Ammon's horn (tissue), 1 donor: ENCODE results near the gene PAK5.
"Not testable (repeated sequence)": the region's sequence is repeated elsewhere in the genome, so short reads cannot be mapped to it uniquely, and the experiment has no call there.

Source experiments
- DNase-seq: peaks from one replicate; pipeline ENCODE4 v3.0.0-alpha.2; 2016; ENCODE audit warnings: low spot score

PAK5 gene

DNA sequence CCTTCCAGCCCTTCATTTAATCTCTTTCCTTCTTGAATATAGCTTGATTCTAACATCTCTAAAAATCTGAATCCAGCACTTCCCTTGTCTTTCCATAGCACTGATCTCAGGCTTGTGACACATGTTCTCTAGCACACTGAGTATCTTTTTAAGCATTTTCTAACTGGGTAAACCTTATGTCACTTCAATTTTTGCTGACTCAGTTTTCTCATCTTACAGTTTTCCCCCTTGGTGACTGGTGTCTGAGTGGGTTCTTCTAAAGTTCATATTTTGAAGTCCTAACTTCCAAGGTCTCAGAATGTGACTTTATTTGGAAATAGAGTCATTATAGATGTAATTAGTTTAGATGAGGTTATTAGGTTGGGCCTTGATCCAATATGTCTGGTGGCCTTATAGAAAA, 153.9 kb downstream of the PAK5 start:
- DNase-seq: no peak

DNA sequence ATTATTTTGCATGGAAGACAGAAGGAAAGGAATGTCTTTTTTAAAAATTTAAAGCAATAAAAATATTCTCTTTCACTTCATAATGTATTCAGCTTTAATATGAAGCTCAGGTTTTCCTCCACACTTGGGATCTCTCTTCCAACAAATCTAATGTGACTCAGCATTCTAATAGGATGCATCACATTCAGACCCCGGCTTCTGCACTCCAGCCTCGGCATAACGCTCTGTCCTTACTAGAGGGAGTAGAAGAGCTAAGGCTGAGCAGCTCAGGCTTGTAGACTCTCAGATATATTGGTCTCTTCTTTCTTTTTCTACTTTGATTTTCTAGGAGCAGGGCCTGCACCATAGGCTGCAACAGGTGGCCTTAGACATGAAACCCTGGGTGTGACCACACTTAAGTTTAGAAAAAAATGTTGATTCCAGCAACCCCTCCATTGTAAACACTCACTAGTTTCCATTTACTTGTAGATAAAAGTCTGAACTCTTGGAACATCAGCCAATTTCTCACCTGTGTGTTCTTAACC, 161.7 kb downstream of the PAK5 start:
- no peak for DNase-seq

DNA sequence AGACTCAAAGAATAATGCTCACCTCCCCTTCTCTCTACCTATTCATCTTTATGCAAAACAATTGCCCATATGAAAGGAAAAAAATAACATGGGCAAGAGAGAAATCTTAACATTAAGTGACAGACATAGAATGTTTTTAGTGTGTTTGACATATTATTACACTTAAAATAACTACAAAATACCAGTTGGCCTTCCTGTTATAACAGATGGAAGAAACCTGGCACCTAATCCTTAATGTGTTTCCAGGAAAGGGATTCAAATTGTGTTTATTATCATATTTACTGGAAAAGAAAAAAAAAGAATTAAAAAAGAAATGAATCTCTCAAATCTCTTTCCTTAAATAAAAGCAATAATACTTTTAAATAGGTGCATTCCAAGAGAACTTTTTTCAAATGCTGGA, 165.9 kb downstream of the PAK5 start:
- DNase-seq: no peak

DNA sequence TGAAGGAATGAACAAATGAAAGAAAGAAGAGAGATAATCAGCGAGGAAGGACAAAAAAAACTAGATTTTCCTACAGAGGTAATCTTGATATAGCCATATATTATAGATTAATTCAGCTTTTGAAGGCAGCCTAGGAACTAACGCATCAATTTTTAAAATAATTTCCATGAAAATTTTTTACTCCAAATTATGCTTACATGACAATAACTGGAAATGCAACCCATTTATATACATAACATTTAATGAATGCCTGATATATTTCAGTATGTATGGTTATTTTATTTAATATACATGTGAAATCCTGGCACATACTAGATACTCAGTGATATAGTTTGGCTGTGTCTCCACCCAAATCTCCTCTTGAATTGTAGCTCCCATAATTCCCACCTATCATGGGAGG, 166.8 kb downstream of the PAK5 start:
- DNase-seq: no peak

DNA sequence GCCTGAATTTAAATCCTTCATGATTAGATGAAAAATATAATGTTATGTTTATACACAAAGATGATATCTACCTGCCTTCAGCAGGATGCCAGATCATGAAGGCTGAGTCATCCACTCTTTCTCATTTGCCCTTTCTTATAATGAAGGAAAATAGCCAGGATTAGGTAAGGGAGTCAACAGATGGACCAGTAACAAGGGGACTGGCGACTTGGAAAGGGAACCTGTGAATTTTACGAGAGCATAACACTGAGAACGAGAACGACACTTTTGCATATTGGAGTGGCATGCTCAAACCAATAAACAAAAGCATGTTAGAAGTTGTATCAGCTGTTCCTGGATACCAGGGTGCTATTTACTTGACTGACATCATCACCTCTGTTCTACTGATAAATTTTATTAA, 170.5 kb downstream of the PAK5 start:
- no peak for DNase-seq

DNA sequence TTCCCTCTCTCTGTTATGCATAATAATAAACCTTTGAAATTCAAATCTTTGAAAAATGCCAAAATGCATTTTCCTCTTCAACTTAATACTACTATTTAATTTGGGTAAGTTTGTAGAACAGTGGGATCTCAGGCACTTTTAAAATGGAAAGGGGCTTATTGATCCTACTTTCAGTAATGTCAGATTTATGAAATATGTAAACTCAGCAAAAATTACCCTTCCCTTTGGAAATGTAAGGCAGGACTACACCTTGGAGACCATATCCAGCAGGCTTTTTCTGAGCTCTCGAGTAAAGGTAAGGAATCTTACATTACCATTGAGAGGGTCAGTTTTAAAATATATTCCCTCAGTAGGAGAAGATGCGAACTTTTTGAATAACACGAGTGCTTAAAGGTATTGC, 175.5 kb downstream of the PAK5 start:
- DNase-seq: no peak

DNA sequence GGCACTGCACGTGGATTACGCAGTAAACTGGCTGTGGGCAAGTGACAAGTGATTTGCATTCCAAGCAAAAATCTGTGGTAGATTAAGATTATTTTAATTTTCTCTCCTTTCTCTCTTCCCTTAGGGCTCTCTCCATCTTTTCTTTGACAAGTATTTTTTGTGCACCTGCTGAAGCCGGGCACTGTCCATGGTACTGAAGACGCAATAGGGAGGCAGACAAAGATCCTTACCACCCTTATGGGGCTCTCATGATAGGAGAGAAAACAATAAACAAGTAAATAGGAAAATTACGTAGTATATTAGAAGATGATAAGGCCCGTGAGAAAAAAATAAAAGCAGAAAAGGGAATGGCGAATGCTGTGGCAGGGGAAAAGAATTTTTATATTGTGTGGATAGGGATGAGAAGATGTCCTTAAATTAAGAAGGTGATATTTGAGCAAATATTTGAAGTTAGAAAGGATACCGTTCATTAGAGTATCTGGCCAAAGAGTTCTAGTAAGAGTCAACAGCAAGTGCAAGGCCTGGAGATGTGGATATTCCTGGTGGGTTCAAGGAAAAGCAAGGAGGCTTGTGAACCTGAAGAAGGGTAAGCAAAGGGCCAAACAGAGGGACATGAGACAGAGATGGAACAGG, 178.5 kb downstream of the PAK5 start:
- DNase-seq: no peak

DNA sequence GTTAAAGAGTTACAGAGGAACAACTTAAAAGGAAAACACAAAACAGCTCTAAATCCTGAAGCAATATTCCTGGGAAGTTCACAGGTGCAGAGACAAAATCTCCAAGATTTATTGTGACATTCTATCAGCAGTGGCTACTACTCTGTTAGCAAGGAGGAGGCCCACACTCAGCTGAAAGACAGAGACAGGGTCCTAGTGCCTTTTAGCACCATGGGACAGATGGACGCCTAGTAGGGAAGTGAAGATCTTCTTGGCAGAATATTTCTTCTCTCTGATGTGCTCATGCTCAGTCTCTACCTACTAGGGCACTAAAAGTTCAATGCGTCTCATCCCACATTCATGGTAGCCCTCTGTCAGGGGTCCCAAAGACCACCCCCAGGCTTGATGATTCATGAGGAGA, 191.1 kb downstream of the PAK5 start:
- no peak for DNase-seq

DNA sequence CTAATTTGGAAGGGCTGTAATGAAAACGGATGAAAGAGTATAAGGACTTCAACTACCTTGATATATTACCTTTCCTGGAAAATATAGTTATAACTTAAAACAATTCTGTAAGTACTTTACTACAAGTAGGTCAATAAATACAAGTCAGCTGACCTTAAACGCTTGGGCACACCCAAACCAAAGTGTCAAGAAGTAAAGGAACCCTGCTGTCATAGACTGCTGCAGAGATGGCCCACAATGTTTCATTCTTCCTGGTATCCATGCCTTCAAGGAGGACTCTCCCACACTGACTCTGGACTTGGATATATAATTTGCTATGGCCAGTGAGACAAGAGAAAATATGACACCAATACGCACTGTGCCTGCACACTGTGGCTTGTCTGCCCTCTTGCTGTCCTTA, 192.5 kb downstream of the PAK5 start:
- DNase-seq: no peak

DNA sequence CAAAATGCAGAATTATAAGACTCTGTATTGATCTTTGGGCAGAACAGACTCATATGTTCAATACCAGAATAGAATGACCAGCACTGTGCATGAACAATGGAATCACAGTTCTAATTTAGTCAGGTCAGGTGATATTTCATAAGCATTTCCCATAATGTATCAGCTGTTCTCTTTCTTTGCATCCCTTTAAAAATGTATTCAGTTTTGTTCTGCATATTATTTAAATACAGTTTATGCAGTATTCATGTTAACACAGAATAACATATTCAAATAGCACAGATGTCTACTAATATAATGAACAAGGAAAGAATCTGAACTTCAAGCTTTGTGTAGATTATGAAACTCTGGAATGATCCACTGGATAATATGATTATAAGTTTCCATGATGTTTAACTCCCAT, 196.0 kb downstream of the PAK5 start:
- no peak for DNase-seq

DNA sequence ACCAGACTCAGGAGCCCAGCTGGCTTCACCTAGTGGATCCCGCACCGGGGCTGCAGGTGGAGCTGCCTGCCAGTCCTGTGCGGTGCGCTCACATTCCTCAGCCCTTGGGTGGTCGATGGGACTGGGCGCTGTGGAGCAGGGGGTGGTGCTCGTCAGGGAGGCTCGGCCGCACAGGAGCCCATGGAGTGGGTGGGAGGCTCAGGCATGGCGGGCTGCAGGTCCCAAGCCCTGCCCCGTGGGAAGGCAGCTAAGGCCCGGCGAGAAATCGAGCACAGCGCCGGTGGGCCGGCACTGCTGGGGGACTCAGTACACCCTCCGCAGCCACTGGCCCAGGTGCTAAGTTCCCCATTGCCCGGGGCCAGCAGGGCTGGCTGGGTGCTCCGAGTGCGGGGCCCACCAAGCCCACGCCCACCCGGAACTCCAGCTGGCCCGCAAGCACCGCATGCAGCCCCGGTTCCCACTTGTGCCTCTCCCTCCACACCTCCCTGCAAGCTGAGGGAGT, 197.3 kb downstream of the PAK5 start:
- not testable (repeated sequence) for DNase-seq

DNA sequence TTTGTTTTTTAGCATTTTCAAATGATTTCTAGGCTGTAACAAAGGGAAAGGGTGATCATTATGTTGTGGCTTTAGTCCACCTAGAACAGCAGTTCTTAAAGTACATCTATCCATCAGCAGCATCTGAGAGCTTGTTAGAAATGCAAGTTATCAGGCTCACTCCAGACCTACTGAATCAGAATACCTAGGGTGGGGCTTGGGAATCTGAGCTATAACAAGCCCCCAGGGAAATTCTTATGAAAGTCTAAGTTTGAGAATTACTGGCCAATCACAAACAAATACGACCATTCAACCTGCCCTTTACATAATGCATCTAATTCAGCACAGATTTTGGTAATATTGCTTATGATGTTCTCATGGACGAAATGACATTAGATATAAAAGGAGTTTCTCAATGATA, 201.0 kb downstream of the PAK5 start:
- DNase-seq: no peak

DNA sequence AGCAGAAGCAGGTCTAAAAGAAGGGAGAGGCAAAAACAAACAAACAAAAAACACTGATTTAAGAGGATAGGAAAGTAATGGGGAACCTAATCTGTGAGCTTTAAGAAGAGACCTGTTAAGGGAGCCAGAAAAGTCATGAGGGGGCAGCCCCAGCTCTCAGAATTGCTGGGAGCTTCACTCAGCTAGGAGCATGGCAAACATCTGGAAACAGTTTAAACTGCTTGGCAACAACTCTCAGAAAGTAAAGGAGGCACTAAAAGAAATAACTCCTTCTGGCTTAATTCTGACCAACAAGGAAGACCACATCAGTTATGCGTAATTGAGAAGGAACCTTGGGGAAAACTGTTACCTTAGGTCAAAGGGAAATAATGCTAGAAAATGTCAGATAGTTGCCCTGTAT, 203.1 kb downstream of the PAK5 start:
- no peak for DNase-seq

DNA sequence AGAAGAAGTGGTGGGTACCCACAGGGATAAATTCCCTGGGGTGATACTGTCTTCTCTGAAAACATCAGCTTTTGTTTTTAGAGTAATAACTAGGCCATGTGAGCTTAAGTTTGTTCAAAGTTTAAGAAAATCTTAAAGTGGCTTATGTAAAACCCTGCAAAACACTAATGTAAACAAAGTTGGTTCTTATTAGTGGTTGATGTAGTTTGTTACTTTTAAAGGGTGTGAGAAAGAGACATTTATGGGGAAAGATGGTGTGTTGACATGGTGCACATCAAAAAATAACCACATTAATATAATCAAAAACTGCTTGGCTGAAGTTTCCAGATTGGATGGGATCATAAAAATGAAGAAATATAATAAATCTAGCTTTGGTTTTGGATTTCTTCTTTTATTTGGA, 204.5 kb downstream of the PAK5 start:
- DNase-seq: no peak

DNA sequence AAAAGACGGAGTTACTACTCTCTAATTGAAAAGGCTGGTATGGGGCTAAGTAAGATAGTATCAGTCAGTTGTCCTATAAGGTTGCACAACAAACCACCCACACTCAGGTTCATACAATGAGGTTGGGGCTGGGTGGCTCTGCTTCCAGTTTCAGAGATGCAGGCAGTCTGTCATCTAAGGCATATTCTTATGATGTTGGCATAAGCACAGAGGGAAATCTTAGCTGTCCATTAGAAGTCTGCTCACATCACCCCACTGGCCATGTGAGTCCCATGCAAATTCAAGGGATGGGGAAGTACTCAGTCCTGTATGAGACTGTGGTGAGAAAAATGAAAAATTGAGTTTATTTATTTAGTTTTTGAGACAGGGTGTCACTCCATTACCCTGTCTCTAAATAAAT, 205.9 kb downstream of the PAK5 start:
- DNase-seq: no peak

DNA sequence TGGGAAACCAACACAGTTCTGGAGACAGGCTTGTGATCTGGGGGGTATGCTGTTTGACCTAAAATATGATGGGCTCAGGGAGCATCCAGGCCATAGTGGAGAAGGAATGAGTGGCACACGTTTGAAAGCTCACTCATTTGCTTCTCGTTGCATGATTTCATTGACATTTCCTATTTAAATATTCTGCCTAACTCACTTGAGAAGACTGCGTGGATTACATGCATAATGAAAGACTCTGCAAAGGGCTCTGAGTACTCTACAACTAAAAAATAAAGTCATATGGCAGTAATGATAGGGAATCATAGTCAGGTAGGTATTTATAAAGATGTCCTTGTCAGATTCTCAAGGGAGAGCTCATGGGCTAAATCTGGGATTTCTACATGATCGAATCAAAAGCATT, 206.6 kb downstream of the PAK5 start:
- DNase-seq: no peak

DNA sequence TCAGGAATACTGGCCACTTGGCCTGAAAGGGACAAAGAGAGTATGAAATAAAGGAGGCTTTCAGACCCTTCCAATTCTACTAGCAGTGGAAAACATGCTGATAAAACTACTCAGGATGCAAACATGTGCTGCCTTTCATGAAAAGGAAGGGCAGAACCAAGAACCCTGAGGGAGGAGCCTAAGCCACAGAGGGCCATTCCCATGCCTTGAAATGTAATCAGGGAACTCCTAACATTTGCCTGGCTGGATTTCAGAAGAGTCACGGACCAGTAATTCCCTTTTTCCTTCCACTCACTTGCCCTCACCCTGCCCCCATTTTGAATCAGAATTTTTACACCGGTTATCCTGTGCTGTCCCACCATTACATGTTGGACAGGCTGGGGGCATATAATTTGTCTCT, 208.3 kb downstream of the PAK5 start:
- DNase-seq: no peak

DNA sequence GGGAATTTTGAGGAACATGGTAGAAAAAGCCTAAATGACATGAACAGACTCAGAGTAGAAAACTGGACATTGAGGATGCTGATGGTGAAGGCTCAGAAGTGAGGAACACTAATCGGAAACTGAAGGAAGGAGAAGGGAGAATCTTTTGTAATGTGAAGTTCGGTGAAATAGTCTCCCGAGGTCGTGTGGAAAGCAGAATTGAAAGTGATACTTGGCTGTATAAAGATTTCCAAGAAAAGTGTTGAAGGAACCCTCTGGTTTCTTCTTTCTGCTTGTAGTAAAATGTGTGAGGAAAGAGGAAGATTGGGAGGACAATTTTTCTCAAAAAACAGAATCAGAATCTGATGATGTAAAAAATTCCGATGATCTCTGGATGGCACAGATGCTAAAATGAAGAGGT, 209.0 kb downstream of the PAK5 start:
- DNase-seq: no peak

DNA sequence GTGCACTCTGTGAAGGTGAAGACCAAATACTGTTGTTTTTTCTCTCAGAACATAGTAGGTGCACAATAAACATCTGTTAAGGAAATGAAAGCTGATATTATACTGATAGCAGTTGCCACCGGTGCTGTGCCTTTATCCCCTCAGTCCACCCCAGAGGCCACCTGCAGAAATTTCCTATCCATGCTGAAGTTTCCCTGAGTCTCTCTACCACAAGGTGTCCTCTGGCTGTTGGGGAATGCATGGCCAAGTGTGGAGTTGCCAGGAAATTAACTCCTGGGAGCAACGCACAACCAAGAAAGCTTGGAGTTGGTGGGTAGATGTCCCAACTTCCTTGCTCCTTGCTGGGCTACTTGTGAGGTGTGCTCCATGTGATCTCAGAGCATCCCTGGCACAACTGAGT, 210.3 kb downstream of the PAK5 start:
- no peak for DNase-seq

DNA sequence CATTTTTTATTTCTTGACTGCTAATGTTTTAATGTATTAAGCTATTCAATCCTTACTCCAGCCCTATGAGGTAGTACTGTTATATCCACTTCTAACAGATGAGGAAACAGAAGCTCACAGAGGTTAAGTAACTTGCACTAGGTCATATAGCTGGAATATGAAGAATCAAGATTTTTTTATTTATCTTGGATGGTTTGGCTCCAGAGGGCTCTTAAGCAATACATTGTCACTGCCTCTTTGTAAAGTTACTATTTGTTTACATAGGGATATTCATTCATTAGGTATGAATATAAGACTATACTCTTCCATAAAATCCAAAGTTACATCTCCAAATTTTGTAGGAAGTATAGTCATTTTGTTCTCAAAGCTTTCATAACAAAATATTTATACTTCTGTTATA, 210.7 kb downstream of the PAK5 start:
- no peak for DNase-seq

DNA sequence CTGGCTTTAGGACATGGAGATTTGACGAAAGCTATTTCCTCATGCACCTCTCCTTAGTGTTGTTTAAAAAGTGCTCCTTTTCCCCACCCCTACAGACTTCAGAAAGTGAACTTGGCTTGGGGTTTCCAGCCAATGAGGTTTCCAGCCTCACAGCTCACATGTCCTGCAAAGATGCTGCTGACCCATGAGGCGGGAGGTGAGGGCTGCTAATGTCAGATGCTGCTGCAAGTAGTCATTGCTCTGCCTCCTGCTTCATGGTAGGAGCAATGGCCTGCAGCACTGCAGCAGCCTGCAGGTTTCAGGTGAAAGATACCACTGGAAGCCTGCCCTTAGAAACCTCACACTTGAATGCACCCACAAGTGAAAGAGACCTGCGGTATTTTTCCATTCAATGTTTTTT, 211.7 kb downstream of the PAK5 start:
- no peak for DNase-seq

DNA sequence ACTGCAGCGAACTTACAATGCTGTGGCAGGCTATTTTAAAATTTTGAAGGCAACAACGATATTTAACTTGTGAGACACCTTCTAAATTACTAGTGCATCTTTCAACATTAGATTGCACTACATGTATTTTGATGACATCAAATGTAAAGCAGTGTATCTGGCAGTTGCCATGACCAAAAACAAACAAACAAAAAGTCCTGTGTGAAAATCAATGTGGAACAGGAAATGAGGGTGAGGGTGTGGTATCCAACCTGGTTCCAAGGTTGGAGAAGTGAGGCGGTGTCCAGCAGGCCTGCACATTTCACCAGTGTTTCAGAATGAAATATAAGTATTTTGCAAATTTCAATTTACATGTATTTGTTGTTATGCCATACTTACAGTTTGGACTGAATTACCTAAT, 212.5 kb downstream of the PAK5 start:
- no peak for DNase-seq

DNA sequence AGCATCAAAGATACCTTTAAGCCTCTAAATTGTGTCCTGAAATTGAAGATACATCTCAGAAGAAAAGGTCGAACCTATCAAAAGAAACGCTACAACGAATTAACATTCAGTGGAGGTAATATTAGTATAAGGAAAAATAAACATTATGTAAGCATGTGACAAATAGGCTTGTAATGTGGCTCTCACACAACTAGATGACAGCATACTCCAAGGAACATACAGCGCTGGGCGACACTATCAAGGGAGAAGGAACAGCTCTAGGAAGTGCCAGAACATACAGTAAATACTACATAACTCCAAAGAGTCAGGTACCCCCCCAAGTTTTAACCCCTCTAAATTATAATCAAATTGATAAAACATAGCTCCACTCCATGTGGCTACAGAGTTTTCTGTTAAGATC, 220.9 kb downstream of the PAK5 start:
- peak; percentile 80 for DNase-seq

DNA sequence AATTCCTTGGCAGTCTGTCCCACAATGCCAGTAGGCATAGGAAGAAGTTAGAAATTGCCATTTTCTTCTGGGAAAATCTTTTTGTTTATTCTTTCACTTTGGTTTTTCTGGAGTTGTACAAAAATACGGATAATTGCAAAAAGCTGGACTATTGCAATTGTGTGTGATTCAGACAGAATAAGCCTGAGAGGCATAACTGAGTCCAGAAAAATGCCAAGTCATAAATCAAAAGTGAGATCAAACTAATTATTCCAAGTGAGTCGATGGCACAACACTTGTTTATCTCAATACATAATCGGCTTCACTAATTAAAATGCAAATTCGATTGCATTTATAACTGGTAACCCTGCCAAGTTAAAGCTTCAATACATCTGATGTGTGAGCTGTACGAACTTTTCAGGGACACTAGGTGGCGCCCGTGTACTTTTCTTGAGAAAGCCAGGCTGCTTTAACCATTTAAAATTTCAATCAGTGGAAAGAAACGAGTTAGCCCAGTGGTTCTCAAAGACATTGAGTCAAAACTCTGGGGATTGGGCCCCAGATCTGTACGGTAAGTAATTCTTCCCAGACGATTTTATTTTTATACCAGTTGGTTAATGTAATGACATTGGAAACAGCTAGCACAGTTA, 221.9 kb downstream of the PAK5 start:
- peak; percentile 70 for DNase-seq
